GM12872 (cell line): ENCODE data around the gene TESPA1.

Source experiments
- TF ChIP-seq, protein P1 (sequence below): IDR thresholded peaks from 3 replicates; pipeline ENCODE4 v1.5.1; 2011; ENCODE audit warnings: low read depth, mild to moderate bottlenecking, low read length, moderate library complexity; ENCODE audit not compliant: insufficient read depth

TESPA1 gene

GRCh38 chr12:54940727-54941315, 43.7 kb downstream of the TESPA1 start:
- TF ChIP-seq, protein P1, sequence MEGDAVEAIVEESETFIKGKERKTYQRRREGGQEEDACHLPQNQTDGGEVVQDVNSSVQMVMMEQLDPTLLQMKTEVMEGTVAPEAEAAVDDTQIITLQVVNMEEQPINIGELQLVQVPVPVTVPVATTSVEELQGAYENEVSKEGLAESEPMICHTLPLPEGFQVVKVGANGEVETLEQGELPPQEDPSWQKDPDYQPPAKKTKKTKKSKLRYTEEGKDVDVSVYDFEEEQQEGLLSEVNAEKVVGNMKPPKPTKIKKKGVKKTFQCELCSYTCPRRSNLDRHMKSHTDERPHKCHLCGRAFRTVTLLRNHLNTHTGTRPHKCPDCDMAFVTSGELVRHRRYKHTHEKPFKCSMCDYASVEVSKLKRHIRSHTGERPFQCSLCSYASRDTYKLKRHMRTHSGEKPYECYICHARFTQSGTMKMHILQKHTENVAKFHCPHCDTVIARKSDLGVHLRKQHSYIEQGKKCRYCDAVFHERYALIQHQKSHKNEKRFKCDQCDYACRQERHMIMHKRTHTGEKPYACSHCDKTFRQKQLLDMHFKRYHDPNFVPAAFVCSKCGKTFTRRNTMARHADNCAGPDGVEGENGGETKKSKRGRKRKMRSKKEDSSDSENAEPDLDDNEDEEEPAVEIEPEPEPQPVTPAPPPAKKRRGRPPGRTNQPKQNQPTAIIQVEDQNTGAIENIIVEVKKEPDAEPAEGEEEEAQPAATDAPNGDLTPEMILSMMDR = no peak

DNA sequence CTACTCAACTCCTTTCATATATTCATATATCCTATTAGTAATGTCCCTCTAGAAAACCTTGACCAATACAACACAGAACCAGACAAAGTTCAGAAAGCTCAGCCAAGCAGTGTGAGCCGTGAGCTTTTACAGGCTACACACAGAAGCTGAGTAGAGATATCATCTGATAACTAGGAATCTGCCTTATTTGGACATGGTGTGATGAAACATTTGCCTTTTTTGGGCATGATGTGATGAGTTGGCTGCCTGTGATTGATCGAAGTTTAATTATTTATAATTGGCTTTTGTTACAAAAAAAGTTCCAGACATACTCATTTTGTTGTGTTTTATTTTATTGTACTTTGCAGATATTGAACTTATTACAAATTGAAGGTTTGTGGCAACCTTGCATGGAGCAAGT, 46.6 kb downstream of the TESPA1 start:
- TF ChIP-seq, protein P1 = no peak

DNA sequence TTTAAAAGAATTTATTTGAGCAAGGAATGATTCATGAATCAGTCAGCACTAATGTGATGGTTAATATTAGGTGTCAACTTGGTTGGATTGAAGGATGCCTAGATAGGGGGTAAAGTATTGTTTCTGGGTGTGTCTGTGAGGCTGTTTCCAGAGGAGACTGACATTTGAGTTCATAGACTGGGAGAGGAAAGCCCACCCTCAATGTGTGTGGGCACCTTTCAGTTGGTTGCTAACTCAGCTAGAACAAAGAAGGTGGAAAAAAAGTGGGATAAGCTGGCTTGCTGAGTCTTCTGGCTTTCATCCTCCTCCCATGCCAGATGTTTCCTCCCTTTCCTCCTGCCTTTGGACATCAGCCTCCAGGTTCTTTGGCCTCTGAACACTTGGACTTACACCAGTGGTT, 47.2 kb downstream of the TESPA1 start:
- TF ChIP-seq, protein P1 = no peak

- TF ChIP-seq, protein P1 = no peak
These were observed 47.8 kb downstream of the TESPA1 start for GRCh38 chr12:54936736-54937135.

GRCh38 chr12:54935235-54935951, 49.2 kb downstream of the TESPA1 start:
- TF ChIP-seq, protein P1 = no peak

DNA sequence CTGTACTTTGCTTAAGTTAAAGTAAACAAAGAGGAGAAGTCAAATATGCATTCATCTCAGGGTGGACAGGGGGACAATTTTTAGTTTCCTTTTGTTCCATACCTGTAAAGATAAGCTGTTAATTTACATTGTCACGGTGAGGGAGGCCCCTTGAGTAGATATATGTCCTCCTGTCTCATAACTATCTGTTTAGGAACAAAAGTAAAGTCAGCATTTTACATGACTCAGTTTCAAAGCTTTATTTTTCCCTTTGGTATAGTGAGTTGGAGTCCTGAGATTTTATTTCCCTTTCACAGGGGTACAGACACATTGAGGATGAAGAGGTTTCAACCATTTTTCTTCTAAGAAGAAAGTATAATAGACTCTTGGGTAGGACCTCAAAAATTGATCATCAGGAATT, 50.1 kb downstream of the TESPA1 start:
- TF ChIP-seq, protein P1 = no peak

GRCh38 chr12:54933376-54933775, 51.2 kb downstream of the TESPA1 start:
- TF ChIP-seq, protein P1 = no peak
